Endodermal cell (in vitro differentiated cells): ENCODE results near the gene WDR20. TPM values are rescaled to one million over a fixed set of nuclear protein-coding genes. Genes with fewer than 3 reads are reported as not detected.

ENCODE experiments used
- DNase-seq: peaks from one replicate; pipeline ENCODE4 v3.0.0-alpha.2; 2017
- H3K27ac ChIP-seq: 2 replicates; pipeline ENCODE4 v1.5.1; 2013; ENCODE audit warnings: mild to moderate bottlenecking, low read depth, low read length, moderate library complexity
- H3K27me3 ChIP-seq: 2 replicates; pipeline ENCODE4 v1.6.1; 2013; ENCODE audit warnings: mild to moderate bottlenecking, low read length, moderate library complexity; ENCODE audit not compliant: insufficient read depth, control insufficient read depth, poor library complexity, severe bottlenecking
- H3K36me3 ChIP-seq: 2 replicates; pipeline ENCODE4 v1.7.0; 2013; ENCODE audit warnings: mild to moderate bottlenecking, low read length, moderate library complexity; ENCODE audit not compliant: control insufficient read depth, insufficient read depth
- H3K4me1 ChIP-seq: one replicate; pipeline ENCODE4 v1.7.0; 2013; ENCODE audit warnings: low read length; ENCODE audit not compliant: control insufficient read depth, insufficient read depth
- H3K4me3 ChIP-seq: 2 replicates; pipeline ENCODE4 v1.5.1; 2013; ENCODE audit warnings: mild to moderate bottlenecking, low read length, moderate library complexity
- H3K9ac ChIP-seq: 2 replicates; pipeline ENCODE4 v1.6.1; 2013; ENCODE audit warnings: mild to moderate bottlenecking, low read length, moderate library complexity; ENCODE audit not compliant: poor library complexity, severe bottlenecking; ENCODE audit errors: extremely low read depth
- H3K9me3 ChIP-seq: 2 replicates; pipeline ENCODE4 v1.6.1; 2013; ENCODE audit warnings: mild to moderate bottlenecking, low read length, moderate library complexity; ENCODE audit not compliant: control insufficient read depth
- H3K27ac Mint-ChIP-seq: 2 replicates; pipeline ENCODE4 v1.8.0; 2020; ENCODE audit warnings: mixed read lengths
- H3K27me3 Mint-ChIP-seq: 2 replicates; pipeline ENCODE4 v1.8.0; 2021; ENCODE audit warnings: mild to moderate bottlenecking, mixed read lengths; ENCODE audit not compliant: insufficient read depth
- H3K36me3 Mint-ChIP-seq: 2 replicates; pipeline ENCODE4 v1.8.0; 2020; ENCODE audit warnings: low read depth, mixed read lengths
- H3K4me1 Mint-ChIP-seq: 2 replicates; pipeline ENCODE4 v1.8.0; 2020; ENCODE audit warnings: mixed read lengths
- H3K4me3 Mint-ChIP-seq: 2 replicates; pipeline ENCODE4 v1.8.0; 2020; ENCODE audit warnings: mild to moderate bottlenecking, moderate library complexity, mixed read lengths
- H3K9me3 Mint-ChIP-seq: 2 replicates; pipeline ENCODE4 v1.8.0; 2020; ENCODE audit warnings: mild to moderate bottlenecking, mixed read lengths
- CTCF ChIP-seq: fragments of 200-600 bp; sonication (generic); conservative IDR thresholded peaks from 2 replicates; pipeline ENCODE4 v1.5.0; 2021; ENCODE audit warnings: antibody characterized with exemption, mild to moderate bottlenecking
- WGBS, 2 experiments: methylation state at CpG; one replicate each; pipeline versions ENCODE4 v1.1.5 to v1.1.7; 2013; ENCODE audit warnings: missing lambda C conversion rate in 2 of 2, mixed read lengths in 1 of 2; ENCODE audit not compliant: insufficient coverage in 1 of 2, insufficient read length in 1 of 2; 5-methylcytosine and 5-hydroxymethylcytosine counted together
- total RNA-seq, 2 donors: library from RNA; stranded (reverse); fragmentation: NEBNext Ultra II Directional in 1 of 2; extraction: Animal tissue kit (Norgen Biotek cat#: 25700) in 1 of 2; gene quantifications; 2 replicates in 1 of 2; 3 replicates in 1 of 2; pipeline ENCODE4 v1.2.1, GENCODE V29; 2021

Gene WDR20
- total RNA-seq, 2 donors from 2014 or later, result 33.8 to 37.6 TPM

- Histone ChIP-seq H3K36me3 (peaks cover 5% of the 10 kb centered on the region), H3K27me3 (no peaks in the 10 kb centered on the region), H3K4me1 (peaks cover 4% of the 10 kb centered on the region), H3K4me3 (no peak overlapping the region), H3K9ac (no peak overlapping the region), H3K9me3 (no peaks in the 10 kb centered on the region), H3K27ac (no peak overlapping the region)
- Mint-ChIP-seq H3K9me3 (peaks cover 6% of the 10 kb centered on the region), H3K27me3 (no peaks in the 10 kb centered on the region), H3K36me3 (peaks cover 19% of the 10 kb centered on the region), H3K27ac (peak overlapping the region; percentile 42), H3K4me3 (no peak overlapping the region), H3K4me1 (peaks cover 27% of the 10 kb centered on the region)
- 90 to 93% methylated on average over 4 of the region's 4 CpGs for WGBS, 2 experiments
- TF ChIP-seq CTCF, result no peak
- DNase-seq, result no peak
Measured at GRCh38 chr14:102177161-102177560, 37.5 kb downstream of the WDR20 start.

GRCh38 chr14:102178806-102179205 is 39.1 kb downstream of the WDR20 start:
- 98 to 100% methylated on average over 2 to 3 of the region's 5 CpGs for WGBS, 2 experiments
- DNase-seq, result no peak
- Mint-ChIP-seq H3K4me3 (no peak overlapping the region), H3K27ac (no peak overlapping the region), H3K9me3 (peaks cover 2% of the 10 kb centered on the region), H3K27me3 (no peaks in the 10 kb centered on the region), H3K36me3 (peaks cover 15% of the 10 kb centered on the region), H3K4me1 (peaks cover 29% of the 10 kb centered on the region)
- H3K36me3 ChIP-seq, result peaks cover 5% of the 10 kb centered on the region
- H3K27ac ChIP-seq, result no peak overlapping the region
- no peaks in the 10 kb centered on the region for H3K9me3 ChIP-seq
- H3K27me3 ChIP-seq, result no peaks in the 10 kb centered on the region
- H3K4me3 ChIP-seq, result no peak overlapping the region
- no peak for TF ChIP-seq CTCF
- H3K4me1 ChIP-seq, result peaks cover 4% of the 10 kb centered on the region
- H3K9ac ChIP-seq, result no peak overlapping the region

- WGBS, 2 experiments, result 59 to 61% methylated on average over 4 to 7 of the region's 7 CpGs
- TF ChIP-seq CTCF, result no peak
- Mint-ChIP-seq H3K9me3 (no peaks in the 10 kb centered on the region), H3K4me1 (peaks cover 34% of the 10 kb centered on the region), H3K27me3 (no peaks in the 10 kb centered on the region), H3K4me3 (no peak overlapping the region), H3K27ac (peak overlapping the region; percentile 56), H3K36me3 (peaks cover 3% of the 10 kb centered on the region)
- H3K27ac ChIP-seq, result no peak overlapping the region
- H3K27me3 ChIP-seq, result no peaks in the 10 kb centered on the region
- H3K4me3 ChIP-seq, result no peak overlapping the region
- H3K4me1 ChIP-seq, result peaks cover 4% of the 10 kb centered on the region
- H3K9ac ChIP-seq, result no peak overlapping the region
- DNase-seq, result no peak
- H3K9me3 ChIP-seq, result no peaks in the 10 kb centered on the region
- peaks cover 5% of the 10 kb centered on the region for H3K36me3 ChIP-seq
Measured at GRCh38 chr14:102180248-102180998, 40.7 kb downstream of the WDR20 start.
